Urinary bladder (tissue), 4 donors: ENCODE results near the gene ACADS. TPM values are rescaled to one million over a fixed set of nuclear protein-coding genes. Genes with fewer than 3 reads are reported as not detected.

Source experiments
- DNase-seq: peaks from one replicate; pipeline ENCODE4 v3.0.0-alpha.2; 2015; ENCODE audit errors: extremely low spot score
- H3K27ac ChIP-seq: one replicate; pipeline ENCODE4 v1.5.1; 2013; ENCODE audit warnings: low read depth, mild to moderate bottlenecking, moderate library complexity
- H3K36me3 ChIP-seq: one replicate; pipeline ENCODE4 v1.6.1; 2013; ENCODE audit warnings: mild to moderate bottlenecking, moderate library complexity; ENCODE audit not compliant: insufficient read depth
- H3K4me1 ChIP-seq: one replicate; pipeline ENCODE4 v1.6.1; 2013; ENCODE audit warnings: mild to moderate bottlenecking, moderate library complexity; ENCODE audit not compliant: insufficient read depth
- H3K4me3 ChIP-seq: one replicate; pipeline ENCODE4 v1.5.1; 2013; ENCODE audit warnings: low read depth, low read length
- WGBS: extraction: QIAGEN DNeasy Blood & Tissue Kit; methylation state at CpG from one replicate; pipeline ENCODE4 v1.1.7; 2013; 5-methylcytosine and 5-hydroxymethylcytosine counted together
- polyA plus RNA-seq: library from polyadenylated mRNA; stranded (reverse); fragments of 200-250 nt; gene quantifications from one replicate; pipeline ENCODE4 v1.2.3, GENCODE V29; 2013
- total RNA-seq: library from RNA; depleted of rRNA; stranded (reverse); fragments of >200 nt; gene quantifications from one replicate; pipeline ENCODE4 v1.2.3, GENCODE V29; 2014
- donor health status: healthy with polysubstance abuse.
- donor health status: healthy.

ACADS gene
- total and polyA plus RNA-seq, 2 donors = 6.7 to 35.6 TPM

DNA sequence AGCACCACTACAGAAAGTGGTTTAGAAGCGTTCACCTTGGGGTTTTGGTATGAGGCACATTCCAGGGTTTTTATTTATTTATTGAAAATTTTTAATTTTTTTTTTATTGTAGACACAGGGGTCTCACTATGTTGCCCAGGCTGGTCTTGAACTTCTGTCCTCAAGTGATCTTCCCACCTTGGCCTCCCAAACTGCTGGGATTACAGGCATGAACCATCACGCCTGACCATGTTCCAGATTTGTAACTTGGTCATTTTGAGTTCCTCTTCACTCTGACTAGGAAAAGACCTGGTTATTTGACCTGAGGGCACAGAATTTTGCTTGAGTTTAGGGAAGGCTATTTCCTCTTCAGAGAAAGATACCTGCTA lies 35.6 kb upstream of the ACADS start:
- WGBS = 90% methylated on average over 2 of the region's 2 CpGs
- peaks cover 2% of the 10 kb centered on the region for H3K4me1 ChIP-seq
- no peak overlapping the region for H3K4me3 ChIP-seq
- no peak for DNase-seq
- H3K27ac ChIP-seq = no peak overlapping the region
- peaks cover 5% of the 10 kb centered on the region for H3K36me3 ChIP-seq

DNA sequence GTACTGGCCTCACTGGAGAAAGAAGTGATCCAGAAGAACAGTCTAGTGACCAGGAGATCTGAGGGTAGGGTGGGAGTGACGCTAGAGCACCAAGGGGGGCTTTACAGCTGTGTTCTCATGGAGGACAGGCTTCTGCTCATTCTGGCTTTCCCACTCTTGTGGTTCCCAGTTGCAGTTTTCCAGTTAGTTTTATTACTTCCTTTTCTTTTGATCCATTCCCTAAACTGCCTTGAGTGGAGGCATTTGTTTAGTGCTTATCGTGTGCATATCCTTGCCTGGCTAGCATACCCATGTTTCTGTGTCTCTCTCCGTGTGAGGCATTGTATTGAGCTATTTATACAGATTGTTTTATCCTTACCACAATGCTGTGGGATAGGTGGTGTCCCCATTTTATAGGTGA lies 34.6 kb upstream of the ACADS start:
- WGBS = 52% methylated on average over 3 of the region's 3 CpGs
- no peak for DNase-seq
- no peak overlapping the region for H3K27ac ChIP-seq
- peaks cover 5% of the 10 kb centered on the region for H3K36me3 ChIP-seq
- no peak overlapping the region for H3K4me3 ChIP-seq
- peaks cover 2% of the 10 kb centered on the region for H3K4me1 ChIP-seq

DNA sequence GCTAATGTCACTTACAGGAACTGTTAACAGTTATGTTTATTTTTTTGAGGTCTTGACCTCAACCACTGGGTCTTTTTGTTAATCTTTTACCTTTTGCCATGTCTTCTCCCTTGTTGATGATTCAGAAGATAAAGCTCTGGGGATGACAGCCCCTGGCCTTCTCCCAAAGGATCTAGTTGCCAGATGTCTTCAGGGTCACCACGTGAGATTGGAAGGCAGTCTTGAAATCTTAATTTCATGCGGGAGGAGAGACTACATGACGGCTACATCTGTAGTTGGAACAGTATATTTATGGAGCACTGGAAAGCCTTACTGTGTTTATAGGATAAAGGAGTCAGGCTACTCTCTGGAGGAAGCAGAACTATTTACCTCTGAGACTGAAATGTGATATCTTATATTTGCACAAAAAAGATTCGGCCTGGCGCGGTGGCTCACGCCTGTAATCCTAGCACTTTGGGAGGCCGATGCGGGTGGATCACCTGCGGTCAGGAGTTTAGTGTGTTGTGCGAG lies 33.0 kb upstream of the ACADS start:
- no peak for DNase-seq
- WGBS = 42% methylated on average over 11 of the region's 11 CpGs
- Histone ChIP-seq H3K27ac (no peak overlapping the region), H3K4me3 (no peak overlapping the region), H3K36me3 (peaks cover 5% of the 10 kb centered on the region), H3K4me1 (peaks cover 2% of the 10 kb centered on the region)

DNA sequence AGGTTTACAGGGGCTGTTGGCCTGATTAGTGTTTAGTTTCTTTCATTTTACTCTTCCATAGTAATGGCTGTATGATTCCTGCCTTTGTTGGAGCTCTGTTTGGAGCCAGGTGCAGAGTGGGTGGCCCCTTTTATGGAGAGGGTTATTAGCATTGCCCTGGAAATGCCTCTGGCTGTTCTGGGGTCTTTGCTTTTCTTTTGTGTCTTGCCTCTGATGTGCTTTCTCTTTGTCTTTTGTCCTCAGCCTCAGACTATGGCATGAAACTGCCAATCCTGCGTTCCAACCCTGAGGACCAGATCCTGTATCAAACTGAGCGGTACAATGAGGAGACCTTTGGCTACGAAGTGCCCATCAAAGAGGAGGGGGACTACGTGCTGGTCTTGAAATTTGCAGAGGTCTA lies 31.8 kb upstream of the ACADS start:
- H3K4me1 ChIP-seq = peaks cover 2% of the 10 kb centered on the region
- peaks cover 8% of the 10 kb centered on the region for H3K36me3 ChIP-seq
- H3K27ac ChIP-seq = no peak overlapping the region
- no peak for DNase-seq
- no peak overlapping the region for H3K4me3 ChIP-seq
- WGBS = 80% methylated on average over 4 of the region's 4 CpGs

DNA sequence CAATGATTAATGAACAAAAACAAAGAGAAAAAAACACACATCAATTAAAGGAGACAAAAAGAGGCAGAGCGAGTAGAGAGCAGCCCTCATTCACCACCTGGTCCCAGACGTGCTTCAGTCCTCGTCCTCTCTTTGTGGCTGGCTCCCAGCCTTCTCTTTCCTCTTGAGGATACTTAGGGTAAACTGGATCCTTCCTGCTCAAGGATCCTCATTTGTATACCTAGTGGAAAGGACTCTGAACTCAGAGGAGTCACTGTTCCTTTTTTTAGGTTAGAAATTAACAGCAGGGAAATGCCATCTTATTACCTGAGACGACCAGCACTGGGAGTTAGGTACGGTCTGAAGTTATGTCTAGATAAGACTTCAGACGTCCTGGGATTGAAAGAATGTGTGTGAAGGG lies 29.0 kb upstream of the ACADS start:
- no peak for DNase-seq
- Histone ChIP-seq H3K4me1 (no peaks in the 10 kb centered on the region), H3K36me3 (peaks cover 11% of the 10 kb centered on the region), H3K4me3 (no peak overlapping the region), H3K27ac (no peak overlapping the region)
- 82% methylated on average over 6 of the region's 6 CpGs for WGBS

DNA sequence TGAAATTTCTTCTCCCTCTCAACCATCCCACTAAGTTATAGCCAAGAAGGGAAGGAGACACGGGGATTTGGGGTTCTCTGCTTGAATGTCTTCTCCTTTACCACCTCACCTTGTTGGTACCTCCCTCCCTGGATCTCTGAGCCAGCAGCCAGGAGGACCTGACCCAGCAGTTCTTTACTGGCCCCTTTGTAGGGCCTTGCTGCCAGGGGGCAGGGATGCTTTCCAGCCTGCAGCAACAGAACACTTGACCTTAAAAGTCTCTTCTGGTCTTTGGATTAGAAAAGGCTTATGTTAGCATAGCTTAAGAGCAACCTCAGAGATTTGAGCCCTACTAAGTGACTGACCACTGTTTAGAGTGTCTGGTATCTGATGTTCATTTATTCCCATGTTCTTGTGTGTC lies 28.3 kb upstream of the ACADS start:
- WGBS = 95% methylated on average over 1 of the region's 1 CpG
- no peaks in the 10 kb centered on the region for H3K4me1 ChIP-seq
- peaks cover 11% of the 10 kb centered on the region for H3K36me3 ChIP-seq
- H3K27ac ChIP-seq = no peak overlapping the region
- no peak for DNase-seq
- H3K4me3 ChIP-seq = no peak overlapping the region

DNA sequence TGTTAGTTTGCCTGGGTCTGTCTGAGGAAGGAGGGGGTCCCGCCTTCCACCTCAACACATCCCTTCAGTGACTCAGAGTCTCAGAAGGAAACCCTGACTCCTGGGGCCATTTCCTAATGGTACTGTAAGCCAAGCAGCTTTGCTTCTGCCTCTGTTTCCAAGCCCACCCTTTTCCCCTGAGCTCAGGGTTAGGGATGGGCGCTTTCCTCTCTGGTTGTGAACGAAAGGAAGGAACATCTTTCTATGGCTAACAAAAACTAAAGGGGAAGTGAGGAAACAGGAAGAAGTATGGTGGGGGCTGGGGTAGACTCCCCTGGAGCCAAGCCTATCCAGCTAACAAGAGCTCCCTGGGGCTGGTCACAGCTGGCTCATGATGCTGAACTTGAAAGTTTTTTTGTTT lies 27.0 kb upstream of the ACADS start:
- 87% methylated on average over 3 of the region's 3 CpGs for WGBS
- H3K27ac ChIP-seq = no peak overlapping the region
- no peak overlapping the region for H3K4me3 ChIP-seq
- no peaks in the 10 kb centered on the region for H3K4me1 ChIP-seq
- no peak for DNase-seq
- peaks cover 11% of the 10 kb centered on the region for H3K36me3 ChIP-seq

DNA sequence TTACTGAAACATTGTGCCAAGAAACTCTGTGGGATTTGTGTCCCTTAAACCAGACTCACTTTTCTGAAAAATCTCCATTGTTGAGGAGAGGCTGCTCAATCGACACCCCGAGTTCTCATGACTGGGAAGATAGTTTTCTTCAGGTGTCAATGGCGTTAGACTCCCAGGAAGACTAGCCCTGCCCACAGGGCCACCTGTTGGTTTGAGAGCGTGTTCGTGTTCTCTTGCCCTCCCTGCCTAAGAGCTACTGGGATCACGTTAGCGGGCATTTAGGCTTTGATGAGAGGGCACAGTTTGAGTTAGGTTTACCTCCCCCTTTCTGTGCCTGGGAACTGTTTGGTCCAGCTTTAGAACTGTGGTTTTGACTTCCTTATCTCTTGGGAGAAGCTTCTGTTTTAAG lies 26.1 kb upstream of the ACADS start:
- Histone ChIP-seq H3K36me3 (peaks cover 8% of the 10 kb centered on the region), H3K27ac (no peak overlapping the region), H3K4me1 (no peaks in the 10 kb centered on the region), H3K4me3 (no peak overlapping the region)
- WGBS = 91% methylated on average over 7 of the region's 7 CpGs
- no peak for DNase-seq

DNA sequence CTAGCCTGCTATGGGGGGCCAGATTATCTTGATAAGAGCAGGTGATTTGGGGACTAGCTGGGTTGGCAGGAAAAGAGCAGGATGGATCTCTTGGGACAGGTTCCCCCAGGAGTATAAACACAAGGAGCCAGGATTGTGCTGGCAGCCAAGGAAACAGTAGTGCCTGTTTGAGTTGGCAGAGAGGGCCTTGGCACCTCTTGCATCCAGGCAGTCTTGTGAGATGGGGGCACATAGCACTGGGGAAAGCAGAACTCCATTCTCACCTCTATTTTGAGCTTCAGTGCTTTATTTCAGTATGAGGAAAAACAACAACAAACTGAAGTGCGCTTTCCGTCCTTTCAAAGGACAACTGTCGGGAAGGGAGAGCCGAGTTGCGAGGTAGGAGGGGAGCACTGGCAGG lies 24.7 kb upstream of the ACADS start:
- Histone ChIP-seq H3K4me1 (no peaks in the 10 kb centered on the region), H3K36me3 (peaks cover 6% of the 10 kb centered on the region), H3K4me3 (no peak overlapping the region), H3K27ac (no peak overlapping the region)
- 93% methylated on average over 5 of the region's 5 CpGs for WGBS
- DNase-seq = no peak

DNA sequence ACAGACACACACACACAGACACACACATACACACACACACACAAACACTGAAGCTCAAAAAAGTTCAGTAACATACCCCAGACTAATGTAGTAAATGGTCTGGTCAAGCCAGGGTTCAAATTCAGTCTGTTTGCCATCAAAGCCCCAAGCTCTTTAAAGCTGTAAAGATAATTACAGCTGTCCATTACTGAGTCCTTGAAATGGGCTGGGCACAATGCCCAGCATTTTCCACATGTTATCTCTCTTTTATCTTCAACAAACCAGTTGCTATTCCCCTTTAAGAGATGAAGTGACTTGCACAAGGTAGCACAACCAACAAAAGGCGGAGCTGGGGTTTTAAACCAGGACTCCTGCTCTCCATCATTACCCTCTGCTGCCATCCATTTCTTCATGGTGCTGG lies 23.0 kb upstream of the ACADS start:
- Histone ChIP-seq H3K4me1 (no peaks in the 10 kb centered on the region), H3K27ac (no peak overlapping the region), H3K36me3 (peaks cover 6% of the 10 kb centered on the region), H3K4me3 (no peak overlapping the region)
- DNase-seq = no peak
- 93% methylated on average over 1 of the region's 1 CpG for WGBS

DNA sequence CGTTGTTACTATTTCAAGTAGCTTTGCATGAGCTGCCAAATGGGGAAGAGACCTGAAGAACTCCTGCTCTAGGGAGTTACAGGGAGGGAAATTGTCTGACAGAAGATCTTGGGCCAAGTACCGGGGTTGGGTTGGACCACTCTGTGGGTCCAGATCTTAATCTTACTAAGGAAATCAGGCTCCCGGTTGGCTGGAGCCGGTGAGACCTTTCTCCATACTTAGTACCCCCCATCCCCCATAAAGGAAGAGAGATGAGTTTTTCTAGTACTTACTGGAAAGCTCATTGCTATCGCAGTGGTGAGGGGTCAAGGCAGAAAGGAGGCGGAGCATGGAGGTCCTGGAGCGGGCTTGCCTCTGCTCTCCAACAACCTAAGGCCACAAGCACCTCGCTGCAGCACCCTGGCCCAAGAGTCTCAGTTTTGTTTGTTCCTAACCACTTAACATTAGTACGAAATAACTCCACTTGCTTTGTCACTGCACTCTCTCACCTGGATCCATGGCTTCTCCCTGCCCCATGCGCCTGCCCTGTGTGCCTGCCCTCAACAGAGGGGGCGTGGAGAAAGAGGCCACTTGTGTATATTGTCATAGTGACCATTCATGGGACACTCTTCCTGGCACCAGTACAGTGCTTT lies 22.2 kb upstream of the ACADS start:
- H3K27ac ChIP-seq = no peak overlapping the region
- no peak for DNase-seq
- H3K4me3 ChIP-seq = no peak overlapping the region
- no peaks in the 10 kb centered on the region for H3K4me1 ChIP-seq
- WGBS = 80% methylated on average over 11 of the region's 11 CpGs
- peaks cover 3% of the 10 kb centered on the region for H3K36me3 ChIP-seq

DNA sequence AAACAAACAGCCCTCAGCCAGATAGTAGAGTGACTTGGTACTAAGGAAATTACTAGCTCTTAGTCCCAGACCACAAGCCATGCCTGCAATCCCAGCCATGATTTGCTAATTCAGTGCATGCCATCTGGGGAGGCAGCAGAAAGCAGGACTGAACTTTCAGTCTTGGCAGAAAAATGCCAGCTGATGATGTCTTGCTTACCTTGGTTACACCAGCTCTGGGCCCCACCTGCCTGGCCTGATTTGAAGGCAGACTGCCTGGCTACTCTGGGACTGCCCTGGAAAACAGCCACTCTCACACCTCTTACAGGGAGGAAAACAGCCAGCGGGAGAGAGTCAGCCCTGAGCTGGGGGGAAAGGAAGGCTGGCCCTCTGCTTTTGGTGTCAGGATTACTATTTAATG lies 20.0 kb upstream of the ACADS start:
- no peaks in the 10 kb centered on the region for H3K36me3 ChIP-seq

DNA sequence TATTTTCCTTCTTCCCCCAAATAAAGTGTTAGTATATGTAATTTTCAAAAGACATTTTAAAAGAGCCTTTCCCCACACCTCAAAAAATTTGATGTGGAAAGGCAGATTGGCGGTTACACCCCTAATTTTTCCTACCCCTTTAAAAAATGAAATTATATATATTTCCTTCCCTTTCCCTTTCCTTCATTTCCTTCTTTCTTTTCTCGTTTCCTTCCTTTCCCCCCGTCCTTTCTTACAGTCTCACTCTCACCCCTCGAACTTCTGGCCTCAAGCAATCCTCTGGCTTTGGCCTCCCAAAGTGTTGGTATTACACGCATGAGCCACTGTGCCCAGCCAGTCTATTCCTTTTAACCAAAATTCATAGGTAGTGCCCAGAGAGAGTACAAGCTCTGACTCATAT lies 19.6 kb upstream of the ACADS start:
- 80% methylated on average over 5 of the region's 5 CpGs for WGBS

More for the DNA sequence above, 20.0 kb upstream of the ACADS start:
- no peaks in the 10 kb centered on the region for H3K4me1 ChIP-seq
- no peak for DNase-seq
- 93% methylated on average over 1 of the region's 1 CpG for WGBS
- no peak overlapping the region for H3K27ac ChIP-seq
- no peak overlapping the region for H3K4me3 ChIP-seq

DNA sequence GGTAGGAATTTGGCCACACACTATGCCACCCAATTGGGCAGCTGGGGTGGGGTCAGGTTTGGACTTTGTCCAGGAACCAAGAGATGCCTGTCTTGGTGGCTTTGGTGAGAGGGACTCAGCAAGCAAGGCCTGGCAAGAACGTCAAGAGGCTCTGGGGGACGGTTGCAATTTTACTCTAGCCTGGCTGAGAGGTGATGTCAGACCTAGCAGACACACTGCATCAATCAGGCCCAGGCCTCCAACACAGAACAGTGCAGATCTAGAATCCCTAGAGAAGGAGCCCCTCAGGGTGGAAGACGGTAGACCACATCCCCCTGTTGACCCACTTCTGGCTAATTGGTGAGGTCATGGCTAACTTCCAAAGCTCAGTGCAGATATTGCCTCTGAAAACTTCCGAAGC lies 17.0 kb upstream of the ACADS start:
- no peak for DNase-seq
- Histone ChIP-seq H3K4me3 (no peak overlapping the region), H3K27ac (no peak overlapping the region), H3K4me1 (no peaks in the 10 kb centered on the region), H3K36me3 (no peaks in the 10 kb centered on the region)
- WGBS = 71% methylated on average over 4 of the region's 4 CpGs

More for the DNA sequence above, 19.6 kb upstream of the ACADS start:
- Histone ChIP-seq H3K4me1 (no peaks in the 10 kb centered on the region), H3K4me3 (no peak overlapping the region), H3K36me3 (no peaks in the 10 kb centered on the region), H3K27ac (no peak overlapping the region)
- DNase-seq = no peak
